HG02885 (cell line): ENCODE data around the gene RERGL.
"Not testable (repeated sequence)": the region's sequence is repeated elsewhere in the genome, so short reads cannot be mapped to it uniquely, and the experiment has no call there.

ENCODE experiments used
- ATAC-seq: cut with Tn5 transposase; IDR thresholded peaks from one replicate; pipeline ENCODE4 v1.9.1; 2021; ENCODE audit warnings: mild to moderate bottlenecking; ENCODE audit not compliant: unreplicated experiment, poor library complexity

Gene RERGL

DNA sequence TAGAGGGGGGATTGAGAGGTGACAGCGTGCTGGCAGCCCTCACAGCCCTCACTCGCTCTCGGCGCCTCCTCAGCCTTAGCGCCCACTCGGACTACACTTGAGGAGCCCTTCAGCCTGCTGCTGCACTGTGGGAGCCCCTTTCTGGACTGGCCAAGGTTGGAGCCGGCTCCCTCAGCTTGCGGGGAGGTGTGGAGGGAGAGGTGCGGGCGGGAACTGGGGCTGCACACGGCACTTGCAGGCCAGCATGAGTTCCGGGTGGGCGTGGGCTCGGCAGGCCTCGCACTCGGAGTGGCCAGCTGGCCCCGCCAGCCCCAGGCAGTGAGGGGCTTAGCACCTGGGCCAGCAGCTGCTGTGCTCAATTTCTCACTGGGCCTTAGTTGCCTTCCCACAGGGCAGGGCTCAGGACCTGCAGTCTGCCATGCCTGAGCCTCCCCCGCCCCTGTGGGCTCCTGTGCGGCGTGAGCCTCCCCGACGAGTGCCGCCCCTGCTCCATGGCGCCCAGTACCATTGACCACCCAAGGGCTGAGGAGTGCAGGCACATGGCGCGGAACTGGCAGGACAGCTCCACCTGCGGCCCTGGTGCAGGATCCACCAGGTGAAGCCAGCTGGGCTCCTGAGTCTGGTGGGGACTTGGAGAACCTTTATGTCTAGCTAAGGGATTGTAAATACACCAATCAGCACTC is 49.8 kb downstream of the RERGL start:
- ATAC-seq = not testable (repeated sequence)
